Inferior parietal cortex (tissue), 1 donor: ENCODE measurements around the gene ZBTB20.

ENCODE experiments used
- DNase-seq: peaks from one replicate; pipeline ENCODE4 v3.0.0-alpha.2; 2016; ENCODE audit errors: extremely low spot score

ZBTB20 gene

GRCh38 chr3:114770874-114771273, 376.2 kb downstream of the ZBTB20 start:
- no peak for DNase-seq

GRCh38 chr3:114764056-114764492, 383.0 kb downstream of the ZBTB20 start:
- DNase-seq = no peak

- DNase-seq = no peak
These were observed 384.9 kb downstream of the ZBTB20 start for GRCh38 chr3:114762144-114762543.

- no peak for DNase-seq
These were observed 386.4 kb downstream of the ZBTB20 start for GRCh38 chr3:114760679-114761078.

- no peak for DNase-seq
These were observed 388.0 kb downstream of the ZBTB20 start for GRCh38 chr3:114758831-114759699.

GRCh38 chr3:114756506-114757279, 390.4 kb downstream of the ZBTB20 start:
- DNase-seq = no peak

- no peak for DNase-seq
These were observed 400.6 kb downstream of the ZBTB20 start for GRCh38 chr3:114746502-114746901.

GRCh38 chr3:114745322-114746240, 401.5 kb downstream of the ZBTB20 start:
- DNase-seq = no peak

GRCh38 chr3:114743746-114744485, 403.2 kb downstream of the ZBTB20 start:
- DNase-seq = no peak

- DNase-seq = no peak
These were observed 406.0 kb downstream of the ZBTB20 start for GRCh38 chr3:114741066-114741465.

GRCh38 chr3:114739627-114740026, 407.5 kb downstream of the ZBTB20 start:
- DNase-seq = no peak

- DNase-seq = no peak
These were observed 414.7 kb downstream of the ZBTB20 start for GRCh38 chr3:114732353-114732752.

- DNase-seq = no peak
These were observed 416.7 kb downstream of the ZBTB20 start for GRCh38 chr3:114730397-114730796.

GRCh38 chr3:114727373-114727772, 419.7 kb downstream of the ZBTB20 start:
- no peak for DNase-seq

GRCh38 chr3:114725966-114726365, 421.1 kb downstream of the ZBTB20 start:
- no peak for DNase-seq

GRCh38 chr3:114722530-114722929, 424.6 kb downstream of the ZBTB20 start:
- no peak for DNase-seq

- no peak for DNase-seq
These were observed 425.2 kb downstream of the ZBTB20 start for GRCh38 chr3:114721864-114722263.

- DNase-seq = no peak
These were observed 425.9 kb downstream of the ZBTB20 start for GRCh38 chr3:114721209-114721608.

GRCh38 chr3:114718898-114719210, 428.2 kb downstream of the ZBTB20 start:
- no peak for DNase-seq

- DNase-seq = no peak
These were observed 428.8 kb downstream of the ZBTB20 start for GRCh38 chr3:114718071-114718897.
